HPDE6-E6E7 (cell line): ENCODE measurements around the gene ADARB2.

ENCODE experiments used
- DNase-seq: peaks from one replicate; pipeline ENCODE4 v3.0.0; 2011; ENCODE audit warnings: missing footprints; ENCODE audit errors: extremely low spot score

The ADARB2 gene

DNA sequence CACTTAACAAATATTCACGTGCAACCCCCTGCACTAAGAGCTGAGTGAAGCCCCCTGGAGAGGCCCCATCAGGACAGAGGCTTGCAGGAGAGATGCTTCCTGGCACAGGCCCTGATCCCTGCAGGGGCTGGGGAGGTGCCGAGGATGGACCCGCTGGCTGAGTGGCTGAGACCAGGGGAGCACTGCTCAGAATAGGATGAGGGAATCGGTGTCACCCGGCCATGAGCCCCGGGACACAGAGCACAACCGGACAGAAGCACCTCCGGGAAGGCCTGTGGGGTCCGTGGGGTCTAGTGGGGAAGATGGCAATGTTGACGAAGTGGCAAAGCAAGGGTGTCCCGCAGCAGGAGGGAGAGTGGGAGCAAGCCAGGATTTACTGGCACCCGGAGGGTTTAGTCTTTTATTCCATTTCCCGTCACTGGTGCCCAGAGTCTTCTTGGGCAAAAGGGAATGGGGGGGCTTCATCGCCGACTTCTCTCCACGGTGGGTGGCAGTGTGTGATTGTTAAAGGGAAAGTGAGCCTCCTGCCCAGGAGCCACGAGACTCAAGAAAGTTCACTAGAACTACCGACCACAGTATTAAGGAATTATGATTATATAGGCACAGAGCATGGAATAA lies 140.7 kb downstream of the ADARB2 start:
- DNase-seq, result no peak

DNA sequence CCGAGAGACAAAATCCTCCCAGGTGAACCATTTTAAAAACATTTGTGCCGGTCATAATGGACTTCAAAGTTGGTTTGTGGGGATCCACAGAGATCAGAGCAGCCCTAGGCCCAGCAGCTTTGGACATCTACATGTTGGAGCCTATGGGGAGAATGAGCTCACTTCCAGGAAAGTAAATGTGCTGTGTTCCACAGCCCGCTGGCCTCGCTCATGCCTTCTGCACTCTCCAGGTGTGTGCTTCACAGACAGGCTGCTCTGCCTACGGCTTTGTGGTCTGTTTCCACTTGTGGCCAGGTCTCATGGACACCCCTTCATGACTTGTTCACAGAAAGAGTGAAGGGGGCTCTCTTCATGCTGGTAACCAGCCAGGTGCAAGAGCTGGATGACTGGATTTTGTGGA lies 141.6 kb downstream of the ADARB2 start:
- DNase-seq, result no peak

DNA sequence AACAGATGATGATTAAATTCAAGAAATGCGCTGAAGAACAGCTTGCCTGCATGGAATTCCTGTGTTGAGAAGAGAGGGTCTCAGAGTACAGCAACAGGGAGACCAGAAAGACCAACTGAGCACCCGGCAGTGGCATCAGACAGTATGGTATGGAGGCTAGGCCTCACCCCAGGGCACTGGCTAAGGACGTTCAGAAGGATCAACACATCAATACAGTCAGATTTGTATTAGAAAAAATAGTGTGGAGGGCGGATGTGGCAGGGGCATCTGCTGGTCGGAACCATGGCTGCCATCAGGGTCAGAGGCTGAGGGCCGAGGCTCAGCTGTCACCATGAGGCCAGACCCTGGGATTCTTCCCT lies 142.1 kb downstream of the ADARB2 start:
- no peak for DNase-seq

DNA sequence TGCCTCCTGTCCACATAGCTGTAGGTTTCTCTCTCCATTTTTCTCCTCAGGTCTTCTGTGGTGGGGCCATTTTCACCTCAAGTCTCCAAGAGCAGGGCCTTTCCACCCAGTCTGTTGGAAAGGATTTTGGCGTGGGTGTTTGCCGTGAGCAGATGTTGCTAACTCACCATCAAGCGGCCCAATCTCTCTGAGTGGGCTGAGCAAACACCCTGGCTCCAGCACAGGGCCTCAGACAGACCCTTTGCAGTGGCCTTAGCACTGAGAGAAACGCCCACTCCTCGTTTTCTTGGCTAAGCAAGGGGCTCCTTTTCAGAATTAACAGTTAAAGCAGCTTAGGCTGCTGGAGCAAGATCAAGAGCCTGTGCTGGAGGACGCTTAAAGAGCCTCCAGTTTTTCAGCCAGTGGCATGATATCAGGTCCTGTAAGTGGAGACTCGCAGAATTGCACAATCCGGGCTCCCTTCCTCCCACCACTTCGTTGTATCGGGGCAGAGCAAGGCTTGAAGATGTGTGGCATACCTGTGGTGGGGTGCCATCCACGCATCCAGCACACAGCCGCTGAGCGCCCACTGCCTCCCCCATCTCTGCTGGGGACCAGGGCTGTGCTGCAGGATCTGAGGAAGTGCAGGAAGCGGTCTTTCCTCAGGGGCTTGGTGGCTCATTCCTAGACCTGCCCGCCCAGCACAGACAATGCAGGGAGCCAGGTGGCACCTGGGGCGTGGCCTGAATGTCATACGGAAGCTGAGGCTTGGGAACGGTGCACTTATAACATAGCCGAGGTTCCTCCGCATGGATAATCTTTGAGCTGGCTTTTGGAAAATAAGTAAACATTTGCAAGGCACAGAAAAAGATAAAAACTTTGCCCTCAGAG lies 142.7 kb downstream of the ADARB2 start:
- no peak for DNase-seq

DNA sequence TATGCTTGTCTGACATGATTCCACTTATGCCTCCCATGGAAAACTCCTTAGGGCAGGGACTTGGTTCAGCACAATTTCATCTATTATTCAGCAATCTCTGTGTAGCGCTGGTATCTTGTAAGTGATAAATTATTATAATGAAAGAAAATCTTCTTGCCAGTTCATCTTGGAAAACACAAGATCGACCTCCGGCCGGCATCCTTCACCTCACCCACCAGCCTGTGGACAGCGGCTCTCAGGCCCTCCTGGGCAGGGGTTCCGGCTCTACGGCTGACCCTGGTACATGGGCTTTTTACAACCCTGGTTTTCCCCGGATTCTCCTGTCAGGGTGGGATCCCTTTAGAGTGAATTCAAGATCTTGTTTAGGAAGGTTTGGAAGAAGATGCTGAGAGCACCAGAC lies 145.6 kb downstream of the ADARB2 start:
- no peak for DNase-seq

DNA sequence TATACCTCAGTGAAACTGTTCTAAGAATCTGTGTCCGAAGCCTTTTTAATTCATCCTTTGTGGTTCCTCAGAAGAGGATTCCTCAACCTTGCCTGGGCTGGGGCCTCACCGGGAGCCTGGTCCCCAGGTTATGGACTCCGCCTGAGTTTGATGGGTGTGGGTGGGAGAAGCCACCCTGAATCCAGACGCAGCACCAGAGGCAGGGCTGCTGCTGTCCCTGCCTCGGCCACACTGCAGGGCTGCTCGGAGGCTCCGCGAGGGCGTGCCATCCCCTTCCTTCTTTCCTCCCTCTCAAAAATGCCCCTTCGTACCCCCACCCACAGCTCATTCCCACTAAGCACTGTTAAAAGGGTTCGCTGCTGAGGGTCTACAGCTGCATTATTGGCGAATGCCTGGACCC lies 146.3 kb downstream of the ADARB2 start:
- no peak for DNase-seq

DNA sequence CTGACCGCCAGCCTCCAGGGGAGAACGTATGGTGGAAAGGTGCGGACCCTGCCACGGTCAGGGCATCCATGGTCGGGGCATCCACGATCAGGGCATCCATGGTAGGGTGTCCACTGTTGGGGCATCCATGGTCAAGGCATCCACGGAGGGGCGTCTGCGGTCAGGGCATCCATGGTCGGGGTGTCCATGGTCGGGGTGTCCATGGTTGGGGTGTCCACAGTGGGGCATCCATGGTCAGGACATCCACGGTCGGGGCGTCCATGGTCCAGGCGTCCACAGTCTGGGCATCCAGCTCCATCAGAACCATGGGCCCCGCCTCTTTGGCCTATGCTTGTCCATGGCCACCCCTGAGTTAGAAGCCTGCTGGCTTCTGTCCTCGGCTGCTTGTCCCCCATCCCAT lies 148.1 kb downstream of the ADARB2 start:
- DNase-seq, result no peak

DNA sequence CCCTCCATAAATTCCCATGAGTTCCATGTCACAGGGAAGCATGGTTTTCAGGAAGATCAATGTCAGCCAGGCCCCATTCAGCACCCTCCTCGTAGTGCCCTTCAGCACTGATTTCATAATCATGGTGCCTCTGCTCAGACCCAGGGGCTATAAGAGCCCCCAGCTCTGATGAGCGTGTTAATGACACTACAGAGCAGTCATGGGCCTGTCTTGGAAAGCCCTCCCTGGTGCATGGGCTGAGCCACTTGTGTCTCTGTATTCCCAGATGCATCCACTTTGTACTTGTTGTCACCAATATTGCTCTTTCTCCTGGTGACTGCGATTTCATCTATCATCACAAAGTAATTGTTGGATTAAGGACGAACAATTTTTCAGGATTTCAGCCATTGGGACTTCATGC lies 154.6 kb downstream of the ADARB2 start:
- no peak for DNase-seq

DNA sequence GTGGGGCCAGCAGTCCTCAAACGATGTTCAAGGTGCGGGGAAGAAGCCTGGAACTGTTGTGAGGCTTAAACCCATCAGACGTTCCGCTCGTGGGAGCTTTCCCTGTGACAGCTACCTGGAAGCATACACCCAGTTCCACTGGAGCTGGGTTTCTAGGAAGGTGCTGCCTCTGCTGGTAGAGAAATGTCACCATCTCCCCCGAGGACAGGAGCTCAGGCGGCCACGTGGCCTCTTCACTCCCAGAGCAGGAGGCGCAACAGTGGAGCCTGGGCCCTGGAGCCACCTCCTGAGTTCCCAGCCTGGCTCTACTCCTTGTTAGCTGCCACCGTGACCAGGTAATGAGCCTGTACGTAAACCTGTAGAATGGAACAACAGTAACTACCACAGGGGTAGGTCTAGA lies 156.1 kb downstream of the ADARB2 start:
- no peak for DNase-seq

DNA sequence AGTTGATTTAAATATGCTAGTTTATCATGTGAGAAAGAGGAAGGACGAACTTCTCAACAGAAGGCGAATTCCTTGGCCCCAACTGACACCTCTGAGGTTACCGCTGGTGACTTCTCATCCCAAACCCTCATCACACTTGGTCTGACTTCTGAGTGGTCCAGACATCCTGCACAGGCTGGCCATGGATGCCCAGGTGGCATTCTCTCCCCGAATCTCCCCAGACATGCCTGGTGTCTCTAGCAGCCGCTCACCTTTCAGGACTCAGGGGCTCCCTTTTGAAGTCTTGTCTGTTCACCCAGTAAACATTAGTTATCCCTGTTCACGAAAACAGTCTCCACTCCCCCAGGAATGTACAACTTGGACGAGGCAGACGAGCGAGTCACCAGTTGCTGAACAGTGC lies 157.7 kb downstream of the ADARB2 start:
- DNase-seq, result no peak

DNA sequence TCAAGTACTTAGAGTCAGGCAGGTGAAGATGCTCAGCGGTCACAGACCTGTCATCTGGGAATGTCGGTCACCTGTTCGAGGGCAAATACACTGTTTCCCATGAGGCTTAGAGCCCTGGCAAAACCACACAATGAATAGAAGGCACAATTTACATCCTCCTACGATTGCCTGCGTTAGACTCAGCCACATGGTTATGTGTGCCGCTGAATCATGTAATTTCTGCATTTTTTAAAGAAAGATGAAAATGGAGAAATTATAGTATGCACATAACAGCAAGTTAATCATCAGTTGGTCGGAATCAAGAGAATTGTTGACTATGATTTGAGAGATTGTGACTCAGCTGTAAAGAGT lies 158.2 kb downstream of the ADARB2 start:
- DNase-seq, result no peak

DNA sequence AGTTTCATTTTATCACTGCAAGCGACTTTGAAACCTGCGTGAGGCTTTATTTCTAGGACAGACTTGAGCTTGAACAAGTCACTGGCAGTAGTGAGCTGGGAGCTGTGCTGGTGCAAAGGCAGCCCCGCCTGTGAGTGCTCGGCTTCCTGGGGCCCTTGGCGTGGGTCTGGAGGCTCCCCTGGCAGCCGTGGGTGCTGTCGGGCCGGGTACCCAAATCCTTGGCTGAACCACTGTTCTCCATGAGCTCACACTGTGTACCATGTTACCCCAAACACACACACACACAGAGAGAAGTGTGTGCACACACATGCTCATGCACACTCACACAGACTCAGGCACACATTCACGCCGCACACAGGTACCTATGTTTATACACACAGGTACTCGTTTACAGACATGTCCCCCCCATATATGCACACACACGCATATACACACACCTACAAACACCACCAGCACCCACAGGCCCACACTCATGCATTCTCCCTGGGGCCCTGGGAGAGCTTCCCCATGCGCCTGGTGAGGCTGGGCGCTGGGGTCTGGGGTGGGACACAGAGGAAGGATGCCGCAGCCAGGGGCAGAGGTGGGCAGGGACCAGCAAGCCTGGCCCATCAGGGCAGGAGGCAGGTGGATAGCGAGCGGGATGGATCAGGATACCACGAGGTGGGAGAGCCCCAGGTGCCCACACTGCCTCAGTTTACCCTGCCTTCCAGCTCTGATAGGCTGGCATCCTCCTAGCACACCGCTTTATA lies 158.8 kb downstream of the ADARB2 start:
- no peak for DNase-seq

DNA sequence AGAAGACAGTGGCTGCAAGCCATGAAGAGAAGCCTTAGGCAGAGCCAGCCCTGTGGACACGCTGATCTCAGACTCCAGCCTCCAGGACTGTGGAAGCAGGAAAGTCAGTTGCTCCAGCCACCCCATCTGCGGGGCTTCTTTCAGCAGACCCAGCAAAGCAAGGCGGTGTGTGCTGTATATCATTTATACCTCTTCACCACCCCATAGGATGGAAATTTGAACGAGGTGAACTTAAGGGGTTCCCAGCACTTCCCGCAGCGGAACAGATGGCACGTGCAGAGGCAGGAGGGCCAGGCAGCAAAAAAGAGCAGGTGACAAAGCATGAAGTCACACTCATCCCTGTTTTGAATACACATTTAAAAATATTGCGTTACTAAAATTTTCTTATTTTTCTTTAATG lies 159.4 kb downstream of the ADARB2 start:
- DNase-seq, result no peak

DNA sequence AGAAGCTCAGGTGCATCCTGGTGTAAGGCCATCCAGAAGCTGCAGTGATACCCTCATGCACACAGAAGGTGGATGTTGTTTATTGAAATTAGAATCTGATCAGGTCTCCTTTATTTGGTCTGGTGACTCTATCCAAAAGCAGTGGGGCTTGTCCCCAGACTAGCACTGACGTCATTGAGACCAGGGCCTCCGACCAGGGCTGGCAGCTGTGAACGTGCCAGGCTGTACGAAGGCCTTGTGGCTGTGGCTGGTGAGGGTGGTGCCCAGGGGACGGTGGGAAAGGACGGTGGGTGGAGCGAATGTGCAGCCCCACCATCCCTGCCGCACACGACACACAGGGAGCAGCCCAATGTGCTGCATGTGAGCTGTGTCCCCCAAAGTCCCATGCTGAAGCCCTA lies 160.0 kb downstream of the ADARB2 start:
- no peak for DNase-seq

DNA sequence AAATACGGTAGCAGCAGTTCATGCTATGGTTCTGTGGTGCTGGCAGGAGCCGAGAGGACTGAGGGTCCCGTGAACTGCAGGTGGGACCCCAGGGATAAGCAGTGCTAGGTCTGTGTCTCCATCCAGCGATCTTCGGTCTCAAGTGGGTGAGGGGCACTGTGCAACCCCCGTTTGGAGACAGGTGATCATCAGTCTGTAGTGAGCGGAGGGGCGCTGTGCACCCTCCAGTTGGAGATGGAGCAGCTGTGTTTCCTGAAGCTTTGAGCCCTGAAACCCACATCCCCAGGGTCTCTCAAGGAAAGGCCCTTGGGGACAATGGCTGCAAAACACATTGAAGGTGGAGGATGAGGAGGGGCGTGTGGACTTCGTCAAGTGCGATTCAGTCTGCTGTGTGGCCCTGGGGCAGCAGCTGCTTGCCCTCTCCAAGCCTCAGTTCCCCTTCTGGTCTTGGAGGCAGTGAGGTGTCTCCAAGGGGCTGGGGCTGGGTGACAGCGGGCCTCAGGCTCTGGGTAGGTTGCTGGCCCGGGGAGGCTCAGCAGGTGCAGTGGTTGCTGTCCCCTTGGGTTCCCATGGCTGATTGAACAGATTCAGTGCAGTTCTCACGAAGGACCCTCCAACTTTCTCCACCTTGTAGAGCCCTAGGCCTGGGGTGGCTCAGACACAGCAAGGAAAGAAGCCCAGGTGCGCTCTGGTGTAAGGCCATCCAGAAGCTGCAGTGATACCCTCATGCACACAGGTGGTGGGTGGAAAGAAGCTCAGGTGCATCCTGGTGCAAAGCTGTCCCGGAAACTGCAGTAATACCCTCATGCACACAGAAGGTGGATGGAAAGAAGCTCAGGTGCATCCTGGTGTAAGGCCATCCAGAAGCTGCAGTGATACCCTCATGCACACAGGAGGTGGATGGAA lies 160.6 kb downstream of the ADARB2 start:
- DNase-seq, result no peak

DNA sequence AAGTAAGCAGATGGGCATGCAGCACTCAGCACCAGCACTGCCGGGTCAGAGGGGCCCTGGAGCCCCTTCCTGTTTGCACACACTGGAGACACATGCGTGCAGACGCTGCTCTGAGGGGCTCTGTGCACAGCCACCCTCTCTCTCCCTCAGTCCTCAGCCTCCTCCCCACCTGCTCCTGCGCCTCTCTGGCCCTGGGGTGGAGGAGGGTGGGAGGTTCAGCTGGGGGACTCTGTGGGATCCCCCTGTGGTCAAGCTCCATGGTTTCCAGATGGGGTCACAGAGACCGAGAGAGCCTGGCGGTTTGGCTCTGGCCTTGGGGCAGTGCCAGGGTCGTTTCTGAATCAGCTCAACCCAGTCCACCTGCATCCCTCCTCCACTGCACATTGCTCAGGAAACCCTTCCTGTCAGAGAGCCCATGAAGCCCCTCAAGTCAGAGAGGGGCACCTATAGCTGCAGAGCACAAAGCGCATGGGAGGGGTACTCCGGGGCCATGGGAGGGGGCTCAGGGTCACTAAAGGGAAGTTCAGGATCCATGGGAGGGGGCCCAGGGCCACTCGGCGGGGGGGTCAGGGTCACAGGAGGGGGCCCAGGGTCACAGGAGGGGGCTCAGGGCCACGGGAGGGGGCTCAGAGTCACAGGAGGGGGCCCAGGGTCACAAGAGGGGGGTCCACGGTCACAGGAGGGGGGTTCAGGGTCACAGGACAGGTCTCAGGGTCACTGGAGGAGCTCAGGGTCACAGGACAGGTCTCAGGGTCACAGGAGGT lies 161.7 kb downstream of the ADARB2 start:
- no peak for DNase-seq

DNA sequence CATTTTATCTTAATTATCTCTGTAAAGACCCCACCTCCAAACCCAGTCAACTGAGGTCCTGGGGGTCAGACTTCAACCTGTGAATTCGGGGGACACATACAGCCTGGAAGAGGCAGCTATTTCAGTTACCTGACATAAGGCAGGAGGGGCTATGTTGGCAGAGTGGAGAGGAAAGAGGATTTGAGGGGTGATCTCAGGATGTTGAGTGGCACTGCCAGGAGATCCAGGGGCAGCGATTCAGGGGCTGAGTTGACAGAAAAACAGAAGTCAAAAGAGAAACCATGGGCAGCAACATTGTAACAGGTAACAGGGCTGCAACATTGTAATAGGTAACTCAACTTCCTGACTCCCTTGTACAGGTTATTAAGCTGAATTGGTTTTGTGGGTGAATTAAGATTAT lies 162.6 kb downstream of the ADARB2 start:
- DNase-seq, result no peak

DNA sequence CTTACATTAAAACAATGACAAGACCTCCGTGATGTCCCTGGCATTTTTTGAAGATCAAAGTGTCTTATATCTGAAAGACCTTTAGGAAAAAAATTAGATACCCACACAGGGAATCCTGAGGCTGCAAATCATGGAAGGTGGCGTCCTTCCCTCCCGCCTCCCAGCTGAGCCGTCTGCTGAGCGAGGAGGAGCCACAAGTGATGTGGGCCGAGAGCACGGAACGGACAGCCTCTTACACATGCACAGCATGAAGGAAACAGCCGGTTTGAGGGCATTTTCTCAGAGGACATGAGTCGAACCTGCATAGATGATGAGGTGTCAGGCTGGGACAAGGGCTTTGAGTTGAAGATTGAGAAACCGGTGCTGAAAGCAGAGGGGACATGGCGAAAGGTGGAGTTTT lies 163.3 kb downstream of the ADARB2 start:
- no peak for DNase-seq

DNA sequence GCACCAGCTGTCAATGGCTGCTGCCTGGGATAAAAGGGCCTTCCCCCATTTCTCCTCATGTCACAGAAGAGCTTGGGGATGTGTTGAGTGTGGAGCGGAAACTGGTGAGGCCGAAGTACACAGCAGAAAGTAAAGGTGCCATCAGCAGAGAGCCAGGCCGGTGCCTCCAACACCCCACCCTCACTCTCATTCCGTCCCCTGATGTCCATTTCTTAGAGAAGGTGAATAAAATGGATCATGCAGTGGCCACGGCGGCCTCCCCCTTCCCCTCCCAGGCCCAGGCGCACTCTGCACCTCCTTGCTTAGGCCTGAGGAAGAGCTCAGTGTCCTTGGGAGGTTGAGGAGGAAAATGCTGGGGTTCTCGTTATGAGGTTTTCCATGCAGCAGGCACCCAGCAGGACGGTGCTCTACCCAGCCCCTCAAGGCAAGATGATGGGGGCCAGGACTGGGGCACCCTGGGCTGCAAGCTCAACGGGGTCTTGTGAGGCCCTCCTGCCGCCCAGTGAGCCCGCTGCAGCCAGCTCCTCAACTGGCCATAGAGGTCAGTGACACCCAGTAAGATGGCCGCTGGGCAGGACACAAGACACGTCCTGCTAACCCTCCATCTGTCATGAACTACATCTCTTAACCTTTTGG lies 163.9 kb downstream of the ADARB2 start:
- no peak for DNase-seq

DNA sequence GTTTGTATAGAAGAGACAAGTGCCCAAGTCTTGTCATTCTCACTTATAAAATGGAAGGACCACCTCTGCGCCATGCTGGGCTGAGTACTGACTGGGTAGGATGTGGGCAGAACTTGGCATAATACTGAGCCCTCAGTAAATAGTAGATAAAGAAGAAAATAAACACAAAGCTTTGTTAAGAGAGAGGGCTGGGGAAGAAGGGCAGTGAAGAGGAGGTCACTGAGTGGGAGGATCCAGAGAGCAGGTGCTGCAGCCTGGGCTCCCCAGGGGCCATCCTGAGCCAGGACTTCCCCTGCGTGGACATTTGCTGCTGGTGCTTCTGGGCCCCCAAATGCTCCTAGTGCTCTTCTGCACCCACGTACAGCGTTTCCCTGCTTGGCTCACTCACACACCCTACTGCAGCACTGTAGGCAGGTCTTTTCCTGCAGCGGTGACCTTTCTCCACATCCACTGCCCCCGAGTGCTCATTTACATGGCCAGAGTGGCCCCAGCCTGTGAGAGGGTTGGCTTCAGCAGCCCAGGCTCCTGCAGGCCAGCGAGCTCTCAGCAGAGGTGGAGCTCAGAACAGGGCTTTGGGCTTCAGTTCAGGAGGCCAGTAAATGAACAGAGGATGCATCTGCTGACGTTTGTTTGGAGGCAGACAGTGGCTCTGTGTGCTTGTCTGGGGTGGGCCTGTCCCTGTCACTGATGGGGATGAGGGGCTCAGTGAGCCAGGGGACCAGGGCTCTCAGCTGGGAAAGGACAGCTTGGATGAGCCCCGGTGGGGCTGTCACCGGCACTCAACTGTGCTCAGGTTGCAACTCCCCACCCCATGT lies 164.6 kb downstream of the ADARB2 start:
- no peak for DNase-seq
